ENCODE measurements around the gene ANO10.

Gene ANO10

GRCh38 chr3:43348350-43348749, 273.5 kb downstream of the ANO10 start:
- DNase-seq (ENCODE audit: low read depth in 2 of 2), result no peak

GRCh38 chr3:43347774-43348173, 274.0 kb downstream of the ANO10 start:
- DNase-seq (ENCODE audit: low read depth in 2 of 2), result no peak

DNA sequence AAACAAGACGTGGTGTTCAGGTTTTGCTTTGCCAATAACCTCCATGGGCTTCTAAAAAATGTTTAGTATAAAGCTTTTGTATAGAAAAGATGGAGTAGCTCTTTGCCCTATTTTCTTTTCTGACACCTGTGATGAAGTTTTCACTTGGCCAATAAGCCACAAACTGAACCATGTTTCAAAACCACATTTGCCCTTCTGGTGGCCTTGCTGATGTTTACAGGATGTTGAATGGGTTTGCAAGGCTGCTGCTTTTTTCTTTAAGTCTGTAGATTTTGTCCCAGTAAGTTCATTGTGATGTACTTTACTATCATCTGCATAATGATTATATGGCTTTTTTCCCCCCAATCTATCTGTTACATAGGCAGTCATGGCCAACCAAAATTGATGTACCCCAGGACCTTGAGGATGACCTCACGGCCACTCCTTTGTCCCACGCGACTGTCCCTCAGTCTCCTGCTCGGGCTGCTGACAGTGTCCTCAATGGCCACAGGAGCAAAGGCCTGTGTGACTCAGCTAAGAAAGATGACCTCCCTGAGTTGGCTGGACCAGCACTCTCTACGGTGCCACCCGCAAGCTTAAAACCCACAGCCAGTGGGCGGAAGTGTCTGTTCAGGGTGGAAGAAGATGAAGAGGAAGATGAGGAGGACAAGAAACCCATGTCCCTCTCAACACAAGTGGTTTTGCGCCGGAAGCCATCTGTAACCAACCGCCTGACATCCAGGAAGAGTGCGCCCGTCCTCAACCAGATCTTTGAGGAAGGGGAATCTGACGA, 274.6 kb downstream of the ANO10 start:
- DNase-seq (ENCODE audit: low read depth in 2 of 2), result peak in 1 of 2 donors; percentile 13

GRCh38 chr3:43345877-43346276, 275.9 kb downstream of the ANO10 start:
- DNase-seq (ENCODE audit: low read depth in 2 of 2), result no peak

GRCh38 chr3:43345246-43345645, 276.6 kb downstream of the ANO10 start:
- no peak for DNase-seq (ENCODE audit: low read depth in 2 of 2)

GRCh38 chr3:43344520-43344919, 277.3 kb downstream of the ANO10 start:
- DNase-seq (ENCODE audit: low read depth in 2 of 2), result no peak

GRCh38 chr3:43343815-43344214, 278.0 kb downstream of the ANO10 start:
- no peak for DNase-seq (ENCODE audit: low read depth in 2 of 2)

GRCh38 chr3:43343185-43343584, 278.6 kb downstream of the ANO10 start:
- no peak for DNase-seq (ENCODE audit: low read depth in 2 of 2)

DNA sequence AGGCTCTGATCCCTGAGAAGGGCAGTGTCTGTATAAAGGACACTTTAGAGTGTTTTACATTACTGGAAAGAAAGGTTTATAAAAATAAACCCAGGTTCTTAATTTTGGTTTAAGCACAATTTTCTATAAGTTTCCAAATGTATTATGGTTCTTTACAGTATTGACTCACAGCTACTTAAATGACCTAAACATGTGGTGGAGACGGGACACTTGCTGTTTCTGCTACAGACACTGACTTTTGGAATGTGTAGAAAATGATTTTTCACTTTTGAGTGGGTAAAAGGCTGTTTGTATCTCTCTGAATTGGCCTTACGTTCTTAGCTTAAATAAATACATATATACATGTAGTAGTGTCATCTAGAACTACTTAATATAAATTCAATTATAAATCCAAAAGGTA, 280.0 kb downstream of the ANO10 start:
- DNase-seq (ENCODE audit: low read depth in 2 of 2), result no peak

DNA sequence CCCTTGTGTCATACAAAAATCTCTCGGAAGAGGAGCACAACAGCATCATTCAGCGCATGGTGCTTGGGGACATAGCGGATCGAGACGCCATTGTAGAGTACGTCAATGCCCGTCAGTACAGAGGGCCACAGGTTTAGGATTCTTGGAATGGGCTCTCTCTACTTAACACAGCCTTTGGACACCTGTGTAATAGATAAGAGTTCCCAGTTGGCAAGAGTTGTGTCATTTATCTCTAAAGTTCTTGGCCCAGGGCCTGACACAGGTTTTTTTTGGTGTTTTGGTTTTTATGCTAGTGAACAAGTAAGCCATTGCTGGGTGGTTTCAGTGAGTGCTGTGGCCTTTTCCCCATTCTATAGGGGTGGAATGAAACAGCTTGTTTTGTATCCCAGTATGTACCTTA, 281.4 kb downstream of the ANO10 start:
- no peak for DNase-seq (ENCODE audit: low read depth in 2 of 2)

DNA sequence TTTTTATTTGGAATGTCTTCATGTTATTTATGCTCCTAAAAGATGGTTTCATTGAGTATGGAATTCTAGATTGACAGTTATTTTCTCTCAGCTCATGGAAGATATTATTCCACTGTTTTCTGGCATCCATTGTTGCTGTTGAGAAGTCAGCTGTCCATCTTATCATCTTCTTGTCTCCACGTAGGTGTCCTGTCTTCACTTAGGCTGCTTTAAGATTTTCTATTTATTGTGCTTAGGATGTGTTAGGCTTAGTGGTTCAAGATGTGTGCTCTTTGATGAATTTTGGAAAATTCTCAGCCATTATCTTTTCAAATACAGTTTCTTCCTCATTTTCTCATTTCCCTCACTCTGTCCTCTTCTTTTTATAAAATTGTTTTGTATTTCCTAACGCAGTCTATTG, 283.5 kb downstream of the ANO10 start:
- no peak for DNase-seq (ENCODE audit: low read depth in 2 of 2)

DNA sequence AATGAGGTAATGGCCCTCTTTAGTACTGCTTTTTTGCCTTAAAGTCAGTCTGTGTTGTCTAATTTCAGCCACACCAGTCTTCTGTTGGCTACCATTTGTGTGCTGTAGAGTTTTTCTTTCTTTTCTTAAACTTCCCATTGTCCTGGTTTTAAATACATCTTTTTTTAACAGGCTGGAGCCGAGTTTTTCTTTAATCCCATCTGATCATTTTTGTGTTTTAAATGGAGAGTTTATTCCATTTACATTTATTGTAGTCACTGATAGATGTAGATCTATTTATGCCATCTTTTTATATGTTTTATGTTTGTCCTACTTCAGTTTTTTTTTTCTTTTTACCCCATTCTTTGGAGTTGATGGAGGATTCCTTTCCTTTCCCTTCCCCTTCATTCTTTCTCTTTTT, 286.0 kb downstream of the ANO10 start:
- no peak for DNase-seq (ENCODE audit: low read depth in 2 of 2)

DNA sequence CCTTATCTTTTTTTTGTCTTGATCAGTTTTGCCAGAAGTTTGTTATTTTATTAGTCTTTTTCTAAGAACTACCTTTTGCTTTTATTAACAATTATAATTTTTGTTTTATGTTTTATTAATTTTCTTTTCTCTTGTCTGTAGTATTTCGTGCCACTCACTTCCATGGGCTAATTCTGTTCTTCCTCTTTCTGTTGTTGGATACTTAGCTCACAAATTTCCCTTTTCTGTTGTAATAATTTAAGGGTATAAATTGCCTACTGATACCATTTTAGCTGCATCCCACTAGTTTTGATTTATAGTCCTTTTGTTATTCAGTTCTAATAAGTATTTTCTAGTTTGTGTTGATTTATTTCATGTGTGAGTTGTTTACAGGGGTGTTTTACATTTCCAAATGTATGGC, 286.8 kb downstream of the ANO10 start:
- DNase-seq (ENCODE audit: low read depth in 2 of 2), result no peak

DNA sequence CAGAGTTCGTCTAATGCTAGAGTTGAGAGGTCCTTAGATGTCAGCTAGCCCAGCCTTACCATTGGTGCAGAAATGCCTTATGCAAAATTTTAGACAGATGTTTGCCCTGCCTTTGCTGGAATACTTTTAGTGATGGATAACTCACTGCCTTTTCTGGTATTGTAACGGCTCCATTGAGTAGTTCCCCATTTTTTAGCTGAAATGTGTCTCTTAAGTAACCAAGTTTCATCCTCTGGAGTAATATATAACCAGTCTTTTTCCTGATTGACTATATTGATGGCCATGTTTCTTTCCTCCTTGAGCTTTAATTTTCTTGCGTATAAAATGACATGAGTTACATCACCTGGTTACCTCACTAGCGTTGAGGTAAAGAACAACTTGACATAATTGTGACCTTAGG, 290.4 kb downstream of the ANO10 start:
- no peak for DNase-seq (ENCODE audit: low read depth in 2 of 2)

DNA sequence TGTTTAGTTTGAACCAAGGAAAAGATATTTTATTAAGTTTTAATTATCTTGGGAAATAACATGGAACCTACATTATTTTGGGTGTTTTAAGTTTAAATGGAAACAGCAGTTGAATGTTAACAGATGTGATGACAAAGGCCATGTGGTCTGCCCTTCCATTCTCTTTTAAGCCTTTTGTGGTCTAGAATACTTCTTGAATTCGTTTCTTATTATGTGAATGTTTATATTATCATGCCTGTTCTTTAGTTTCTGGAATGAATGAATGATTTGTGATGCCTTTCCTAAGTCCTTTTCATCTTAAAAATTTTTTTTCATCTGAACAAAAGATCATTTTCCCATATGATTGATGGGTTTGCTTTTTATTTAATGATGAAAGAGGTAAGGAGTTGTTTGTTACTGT, 290.8 kb downstream of the ANO10 start:
- DNase-seq (ENCODE audit: low read depth in 2 of 2), result no peak

DNA sequence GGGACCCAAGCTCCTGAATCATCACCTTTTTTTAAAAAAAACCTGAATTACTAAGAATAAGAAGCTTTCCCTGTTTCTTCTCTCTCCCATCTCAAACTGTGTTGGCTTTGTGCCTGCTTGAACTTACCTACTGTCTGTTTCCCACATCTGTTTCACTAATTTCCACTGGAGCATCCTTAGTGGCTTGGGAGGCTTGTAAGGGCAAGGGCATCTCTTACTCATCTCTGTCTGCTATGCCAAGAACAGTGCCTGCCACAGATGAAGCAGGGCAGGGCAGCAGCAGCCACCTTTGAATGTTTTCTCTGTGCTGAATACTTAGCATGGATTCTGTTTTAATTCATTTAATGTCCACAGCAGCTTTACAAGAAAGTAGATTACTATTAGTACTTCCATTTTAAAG, 293.2 kb downstream of the ANO10 start:
- no peak for DNase-seq (ENCODE audit: low read depth in 2 of 2)

- no peak for DNase-seq (ENCODE audit: low read depth in 2 of 2)
Observed at GRCh38 chr3:43327582-43327979, 294.2 kb downstream of the ANO10 start.

DNA sequence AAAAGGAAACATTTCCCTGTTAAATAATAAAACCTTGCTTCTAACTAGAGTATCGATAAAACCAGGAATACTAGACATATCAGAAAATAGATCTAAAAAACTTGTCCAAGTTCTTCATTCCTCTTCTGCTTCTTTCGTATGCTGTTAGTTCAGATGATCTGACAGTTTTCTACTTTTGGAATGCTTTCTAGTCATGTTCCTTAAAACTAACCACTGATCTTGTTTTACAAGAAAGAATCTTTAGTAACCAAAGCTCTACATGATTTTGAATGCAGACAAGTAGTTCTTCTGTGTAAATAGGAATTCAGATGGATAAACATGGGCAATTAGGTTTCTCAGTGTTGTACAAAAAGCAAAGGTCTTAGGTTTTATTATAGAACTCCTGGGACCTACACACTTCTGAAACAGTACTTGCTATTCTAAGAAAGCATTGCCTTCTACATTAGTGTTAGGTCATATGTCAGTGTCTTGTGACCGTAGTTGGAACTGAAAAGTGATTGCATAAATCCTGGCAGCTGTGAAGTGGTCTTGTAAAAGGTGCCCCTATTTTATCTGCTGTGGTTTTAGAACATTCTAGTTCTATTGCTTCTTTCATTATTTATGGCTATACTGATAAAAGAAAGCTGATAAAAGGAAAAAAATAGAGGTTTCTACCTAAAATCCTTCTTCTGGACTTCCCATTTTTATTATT, 294.8 kb downstream of the ANO10 start:
- no peak for DNase-seq (ENCODE audit: low read depth in 2 of 2)

DNA sequence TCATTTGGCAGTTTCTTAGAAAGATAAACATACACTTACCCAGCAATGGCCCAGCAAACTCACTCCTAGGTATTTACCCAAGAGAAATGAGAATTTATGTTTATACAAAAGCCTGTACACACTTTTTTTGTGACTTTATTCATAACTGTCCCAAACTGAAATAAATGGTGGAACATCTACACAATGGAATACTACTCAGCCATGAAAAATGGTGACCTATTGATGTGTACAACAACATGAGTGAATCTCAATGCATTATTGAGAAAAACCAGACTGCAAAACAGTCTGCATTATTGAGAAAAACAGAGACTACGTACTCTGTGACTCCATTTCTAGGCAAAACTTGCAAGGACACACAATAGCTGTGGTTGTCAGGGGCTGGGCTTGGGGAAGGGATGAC, 298.3 kb downstream of the ANO10 start:
- no peak for DNase-seq (ENCODE audit: low read depth in 2 of 2)

DNA sequence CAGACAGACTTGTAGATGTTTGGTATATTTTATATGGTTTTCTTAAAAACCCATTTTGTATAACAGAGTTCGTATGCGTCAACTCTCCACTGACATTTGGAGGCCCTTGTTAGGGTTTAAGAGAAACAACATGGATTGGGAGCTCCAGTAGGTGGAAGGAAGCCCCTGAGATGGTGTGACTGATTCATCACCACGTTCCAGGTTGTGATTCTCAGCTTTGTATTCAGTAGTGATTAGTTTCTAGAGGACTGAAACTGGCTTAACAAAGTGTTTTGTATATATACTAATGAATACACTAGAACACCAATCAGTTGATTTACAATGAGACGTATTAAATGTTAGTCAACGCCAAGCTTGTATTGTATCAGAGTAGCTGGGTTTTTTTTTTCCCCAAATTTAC, 301.5 kb downstream of the ANO10 start:
- DNase-seq (ENCODE audit: low read depth in 2 of 2), result no peak

GRCh38 chr3:43319794-43320193, 302.0 kb downstream of the ANO10 start:
- no peak for DNase-seq (ENCODE audit: low read depth in 2 of 2)

- no peak for DNase-seq (ENCODE audit: low read depth in 2 of 2)
Observed at GRCh38 chr3:43319376-43319775, 302.4 kb downstream of the ANO10 start.

- no peak for DNase-seq (ENCODE audit: low read depth in 2 of 2)
Observed at GRCh38 chr3:43317461-43318316, 304.1 kb downstream of the ANO10 start.
